ENCODE measurements around the gene MT2A. TPM values are rescaled to one million over a fixed set of nuclear protein-coding genes. Genes with fewer than 3 reads are reported as not detected.

MT2A gene
- 507 TPM for total RNA-seq
- polyA plus RNA-seq (ENCODE audit: insufficient read depth, low read depth, low replicate concordance), result 315 TPM
- long read RNA-seq, donor 1, transcript MT2A-203 (1 exons, 903 nt), result minor isoform, 10 of 53 reads
- long read RNA-seq, donor 1, transcript MT2A-201 (3 exons, 786 nt), result major isoform, 28 of 53 reads
- long read RNA-seq, donor 1, partial matches to known transcripts, result 9 of 53 reads
- long read RNA-seq, donor 1, other reads (novel, unspliced or antisense), result 6 of 53 reads
- long read RNA-seq, donor 2, transcript MT2A-203 (1 exons, 903 nt), result minor isoform, 5 of 32 reads
- long read RNA-seq, donor 2, transcript MT2A-201 (3 exons, 786 nt), result major isoform, 27 of 32 reads
- long read RNA-seq, donor 2, partial matches to known transcripts, result 0 of 32 reads
- long read RNA-seq, donor 2, other reads (novel, unspliced or antisense), result 0 of 32 reads
- long read RNA-seq, donor 3, transcript MT2A-201 (3 exons, 786 nt), result major isoform, 68 of 78 reads
- long read RNA-seq, donor 3, transcript MT2A-203 (1 exons, 903 nt), result minor isoform, 10 of 78 reads
- long read RNA-seq, donor 3, partial matches to known transcripts, result 0 of 78 reads
- long read RNA-seq, donor 3, other reads (novel, unspliced or antisense), result 0 of 78 reads
- long read RNA-seq, donor 4, transcript MT2A-201 (3 exons, 786 nt), result major isoform, 15 of 34 reads
- long read RNA-seq, donor 4, partial matches to known transcripts, result 10 of 34 reads
- long read RNA-seq, donor 4, other reads (novel, unspliced or antisense), result 7 of 34 reads
- long read RNA-seq, donor 5, transcript MT2A-201 (3 exons, 786 nt), result major isoform, 14 of 16 reads
- long read RNA-seq, donor 5, partial matches to known transcripts, result 0 of 16 reads
- long read RNA-seq, donor 5, other reads (novel, unspliced or antisense), result 0 of 16 reads
- long read RNA-seq, donor 6, transcript MT2A-201 (3 exons, 786 nt), result major isoform, 97 of 269 reads
- long read RNA-seq, donor 6, transcript MT2A-203 (1 exons, 903 nt), result minor isoform, 22 of 269 reads
- long read RNA-seq, donor 6, partial matches to known transcripts, result 16 of 269 reads
- long read RNA-seq, donor 6, other reads (novel, unspliced or antisense), result 130 of 269 reads
- long read RNA-seq, donor 7, transcript MT2A-201 (3 exons, 786 nt), result major isoform, 74 of 91 reads
- long read RNA-seq, donor 7, transcript MT2A-203 (1 exons, 903 nt), result minor isoform, 15 of 91 reads
- long read RNA-seq, donor 7, partial matches to known transcripts, result 0 of 91 reads
- long read RNA-seq, donor 7, other reads (novel, unspliced or antisense), result 1 of 91 reads
- long read RNA-seq, donor 8, transcript MT2A-203 (1 exons, 903 nt), result minor isoform, 6 of 77 reads
- long read RNA-seq, donor 8, transcript MT2A-201 (3 exons, 786 nt), result major isoform, 37 of 77 reads
- long read RNA-seq, donor 8, partial matches to known transcripts, result 31 of 77 reads
- long read RNA-seq, donor 8, other reads (novel, unspliced or antisense), result 0 of 77 reads
- long read RNA-seq, donor 9, transcript MT2A-201 (3 exons, 786 nt), result major isoform, 31 of 78 reads
- long read RNA-seq, donor 9, partial matches to known transcripts, result 40 of 78 reads
- long read RNA-seq, donor 9, other reads (novel, unspliced or antisense), result 5 of 78 reads
- long read RNA-seq, donor 10, transcript MT2A-203 (1 exons, 903 nt), result minor isoform, 9 of 53 reads
- long read RNA-seq, donor 10, transcript MT2A-201 (3 exons, 786 nt), result major isoform, 41 of 53 reads
- long read RNA-seq, donor 10, partial matches to known transcripts, result 0 of 53 reads
- long read RNA-seq, donor 10, other reads (novel, unspliced or antisense), result 0 of 53 reads

GRCh38 chr16:56608043-56608875 is at the start of gene MT2A:
MT2A (plus strand) TSS chr16:56608584; CDS start chr16:56608656, 72 bp downstream.
- DNase-seq, result peak; percentile 91 to 98 (median 95)
- no peak for TF ChIP-seq CTCF (IDR thresholded peaks at IDR 0.05; ENCODE audit: borderline replicate concordance, extremely low read depth, insufficient read depth)
- intact Hi-C loops (cut with DNase I), result loop anchor here (10.0 kb wide), 1 partner anchor 77 kb away; the partner anchor contains the start of gene MT1X
- no peaks in the 10 kb centered on the region for H3K9me3 ChIP-seq (ENCODE audit: control insufficient read depth in 2 of 3, insufficient read depth in 1 of 3, low read length in 3 of 3)
- FAIRE-seq, result no peak
- H3K9ac ChIP-seq (ENCODE audit: low read length in 3 of 3), result peak within 1 kb of the TSS; percentile 42 to 81 (median 68)
- H3K4me3 ChIP-seq (ENCODE audit: low read length in 3 of 3), result peak within 1 kb of the TSS; percentile 65 to 94 (median 92)
- peaks cover 0 to 32% (median 17%) of the 10 kb centered on the region in 3 donors for H3K4me1 ChIP-seq (ENCODE audit: control insufficient read depth in 2 of 3, insufficient read depth in 2 of 3, low read depth in 1 of 3, low read length in 3 of 3)
- H3K36me3 ChIP-seq (ENCODE audit: control insufficient read depth in 2 of 3, insufficient read depth in 3 of 3, low read length in 3 of 3), result no peaks in the 10 kb centered on the region
- H3K27me3 ChIP-seq (ENCODE audit: control insufficient read depth, insufficient read depth, low read length), result no peaks in the 10 kb centered on the region
- H3K27ac ChIP-seq (ENCODE audit: low read depth in 2 of 2, low read length in 2 of 2), result peak within 1 kb of the TSS; percentile 94 to 96

GRCh38 chr16:56559109-56559508 is 49.3 kb upstream of the MT2A start:
- intact Hi-C loops (cut with DNase I), result no loop called here
- DNase-seq, result no peak
- Histone ChIP-seq H3K27me3 (ENCODE audit: control insufficient read depth, insufficient read depth, low read length) (no peaks in the 10 kb centered on the region), H3K4me3 (ENCODE audit: low read length in 3 of 3) (no peak overlapping the region), H3K27ac (ENCODE audit: low read depth in 2 of 2, low read length in 2 of 2) (no peak overlapping the region), H3K4me1 (ENCODE audit: control insufficient read depth in 2 of 3, insufficient read depth in 2 of 3, low read depth in 1 of 3, low read length in 3 of 3) (no peaks in the 10 kb centered on the region), H3K9me3 (ENCODE audit: control insufficient read depth in 2 of 3, insufficient read depth in 1 of 3, low read length in 3 of 3) (no peaks in the 10 kb centered on the region), H3K36me3 (ENCODE audit: control insufficient read depth in 2 of 3, insufficient read depth in 3 of 3, low read length in 3 of 3) (no peaks in the 10 kb centered on the region), H3K9ac (ENCODE audit: low read length in 3 of 3) (no peak overlapping the region)
- TF ChIP-seq CTCF (IDR thresholded peaks at IDR 0.05; ENCODE audit: borderline replicate concordance, extremely low read depth, insufficient read depth), result no peak
- no peak for FAIRE-seq

Data from kidney (tissue), 22 donors.